GM18909 (cell line): Measurements from ENCODE around the gene ENTPD1.
"Not testable (repeated sequence)": the region's sequence is repeated elsewhere in the genome, so short reads cannot be mapped to it uniquely, and the experiment has no call there.

Experiments used
- ATAC-seq: cut with Tn5 transposase; IDR thresholded peaks from one replicate; pipeline ENCODE4 v1.9.1; 2021; ENCODE audit warnings: mild to moderate bottlenecking; ENCODE audit not compliant: unreplicated experiment, poor library complexity

The ENTPD1 gene

GRCh38 chr10:95907456-95908253 lies 151.7 kb downstream of the ENTPD1 start, which contains the start of gene CC2D2B:
CC2D2B (plus strand) TSS chr10:95907975; CDS start chr10:95911324, 3,349 bp downstream.
- peak; percentile 87 for ATAC-seq

GRCh38 chr10:95908450-95908849 lies 152.5 kb downstream of the ENTPD1 start:
- ATAC-seq: no peak

- no peak for ATAC-seq
Observed at GRCh38 chr10:95909561-95909960, 153.6 kb downstream of the ENTPD1 start.

- ATAC-seq: not testable (repeated sequence)
Observed at GRCh38 chr10:95916039-95916438, 160.1 kb downstream of the ENTPD1 start.
